Measurements from ENCODE around the gene TMPRSS12.
"Not testable (repeated sequence)": the region's sequence is repeated elsewhere in the genome, so short reads cannot be mapped to it uniquely, and the experiment has no call there.

DNA sequence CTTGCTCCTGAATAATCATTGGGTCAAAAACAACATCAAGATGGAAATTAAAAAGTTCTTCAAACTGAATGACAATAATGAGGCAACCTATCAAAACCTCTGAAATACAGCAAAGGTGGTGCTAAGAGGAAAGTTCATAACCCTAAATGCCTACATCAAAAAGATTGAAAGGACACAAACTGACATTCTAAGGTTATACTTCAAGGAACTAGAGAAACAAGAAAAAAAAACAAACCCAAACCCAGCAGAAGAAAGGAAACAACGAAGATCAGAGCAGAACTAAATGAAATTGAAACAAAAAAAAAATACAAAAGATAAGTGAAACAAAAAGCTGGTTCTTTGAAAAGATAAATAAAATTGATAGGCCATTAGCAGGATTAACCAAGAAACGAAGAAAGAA, 26.2 kb downstream of the TMPRSS12 start:
- TF ChIP-seq, protein P1, sequence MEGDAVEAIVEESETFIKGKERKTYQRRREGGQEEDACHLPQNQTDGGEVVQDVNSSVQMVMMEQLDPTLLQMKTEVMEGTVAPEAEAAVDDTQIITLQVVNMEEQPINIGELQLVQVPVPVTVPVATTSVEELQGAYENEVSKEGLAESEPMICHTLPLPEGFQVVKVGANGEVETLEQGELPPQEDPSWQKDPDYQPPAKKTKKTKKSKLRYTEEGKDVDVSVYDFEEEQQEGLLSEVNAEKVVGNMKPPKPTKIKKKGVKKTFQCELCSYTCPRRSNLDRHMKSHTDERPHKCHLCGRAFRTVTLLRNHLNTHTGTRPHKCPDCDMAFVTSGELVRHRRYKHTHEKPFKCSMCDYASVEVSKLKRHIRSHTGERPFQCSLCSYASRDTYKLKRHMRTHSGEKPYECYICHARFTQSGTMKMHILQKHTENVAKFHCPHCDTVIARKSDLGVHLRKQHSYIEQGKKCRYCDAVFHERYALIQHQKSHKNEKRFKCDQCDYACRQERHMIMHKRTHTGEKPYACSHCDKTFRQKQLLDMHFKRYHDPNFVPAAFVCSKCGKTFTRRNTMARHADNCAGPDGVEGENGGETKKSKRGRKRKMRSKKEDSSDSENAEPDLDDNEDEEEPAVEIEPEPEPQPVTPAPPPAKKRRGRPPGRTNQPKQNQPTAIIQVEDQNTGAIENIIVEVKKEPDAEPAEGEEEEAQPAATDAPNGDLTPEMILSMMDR (IDR thresholded peaks at IDR 0.05), result not testable (repeated sequence)
- not testable (repeated sequence) for TF ChIP-seq REST (IDR thresholded peaks at IDR 0.05; ENCODE audit: insufficient read depth in 1 of 2, low read depth in 2 of 2, low read length in 1 of 2); POLR2AphosphoS5 (IDR thresholded peaks at IDR 0.05; ENCODE audit: low read depth, low read length); SIN3A (IDR thresholded peaks at IDR 0.05; ENCODE audit: borderline replicate concordance, insufficient read depth, low read depth, low read length); TCF7L2 (IDR thresholded peaks at IDR 0.05; ENCODE audit: low read depth, low read length)
